Measurements from ENCODE around the gene SND1. TPM values are rescaled to one million over a fixed set of nuclear protein-coding genes. Genes with fewer than 3 reads are reported as not detected.

SND1 gene
- total and polyA plus RNA-seq, 2 donors (not counting 3 experiments of a cell fraction or from before 2014, with no cell fraction given) = 116 to 249 TPM

GRCh38 chr7:127978421-127978820 is 326.4 kb downstream of the SND1 start:
- Histone ChIP-seq H3K4me1 (ENCODE audit: control insufficient read depth, extremely low read depth, insufficient read depth, low read length) (no peaks in the 10 kb centered on the region), H3K27ac (ENCODE audit: insufficient read depth, low read depth, low read length) (no peak overlapping the region), H3K9ac (replicated peaks; ENCODE audit: extremely low read depth, insufficient read depth, low read length) (no peak overlapping the region), H3K4me3 (replicated peaks in 1 of 3; ENCODE audit: insufficient read depth in 1 of 3, low read depth in 1 of 3, low read length in 3 of 3) (no peak overlapping the region), H3K36me3 (ENCODE audit: control insufficient read depth in 2 of 2, extremely low read depth in 1 of 2, insufficient read depth in 2 of 2, low read length in 2 of 2) (peaks cover 0 to 2% of the 10 kb centered on the region in 2 experiments), H3K27me3 (ENCODE audit: control insufficient read depth in 2 of 2, insufficient read depth in 2 of 2, low read length in 2 of 2) (no peaks in the 10 kb centered on the region), H3K4me2 (ENCODE audit: insufficient read depth, low read length) (no peak overlapping the region), H3K79me2 (ENCODE audit: control insufficient read depth, insufficient read depth, low read length) (no peaks in the 10 kb centered on the region), H2AFZ (ENCODE audit: low read depth, low read length) (no peak overlapping the region), H3K9me1 (replicated peaks; ENCODE audit: control insufficient read depth, extremely low read depth, insufficient read depth, low read length) (no peaks in the 10 kb centered on the region), H4K20me1 (replicated peaks; ENCODE audit: control insufficient read depth, extremely low read depth, insufficient read depth, low read length) (peaks cover 4% of the 10 kb centered on the region), H3K9me3 (replicated peaks; ENCODE audit: control insufficient read depth, insufficient read depth, low read length) (no peaks in the 10 kb centered on the region)
- DNase-seq (ENCODE audit: low read depth, low spot score) = no peak
- TF ChIP-seq GATA2 (IDR thresholded peaks at IDR 0.05; ENCODE audit: insufficient read depth, insufficient read length, low read depth, low read length) (no peak), EZH2 (IDR thresholded peaks at IDR 0.05; ENCODE audit: borderline replicate concordance, low read depth, low read length, severe bottlenecking) (no peak), FOS (IDR thresholded peaks at IDR 0.05; ENCODE audit: borderline replicate concordance, insufficient read depth, low read length) (no peak), MYC (IDR thresholded peaks at IDR 0.05; ENCODE audit: low read depth, low read length) (no peak), POLR2A (IDR thresholded peaks at IDR 0.05; ENCODE audit: low read depth, low read length) (no peak), MAX (IDR thresholded peaks at IDR 0.05; ENCODE audit: insufficient read depth, insufficient read length) (no peak)
- no peak for FAIRE-seq
- no TSS peak for BruUV-seq (replicated peaks)
- intact Hi-C loops (cut with micrococcal nuclease) (no loop called here), dilution Hi-C loops (cut with MboI; ENCODE audit: extremely low pct_ligation_motif_present, low sequenced_read_pairs) (no loop called here)
- ChIA-PET CTCF (no interaction called here), POLR2A (no interaction called here)

- no peaks in the 10 kb centered on the region for H3K27me3 ChIP-seq (ENCODE audit: control insufficient read depth in 2 of 2, insufficient read depth in 2 of 2, low read length in 2 of 2)
- H3K27ac ChIP-seq (ENCODE audit: insufficient read depth, low read depth, low read length) = no peak overlapping the region
- DNase-seq (ENCODE audit: low read depth, low spot score) (no peak), FAIRE-seq (no peak)
- no peaks in the 10 kb centered on the region for H3K79me2 ChIP-seq (ENCODE audit: control insufficient read depth, insufficient read depth, low read length)
- peaks cover 0 to 2% of the 10 kb centered on the region in 2 experiments for H3K36me3 ChIP-seq (ENCODE audit: control insufficient read depth in 2 of 2, extremely low read depth in 1 of 2, insufficient read depth in 2 of 2, low read length in 2 of 2)
- no peak overlapping the region for H3K4me3 ChIP-seq (replicated peaks in 1 of 3; ENCODE audit: insufficient read depth in 1 of 3, low read depth in 1 of 3, low read length in 3 of 3)
- CTCF ChIA-PET = interaction anchor here (0.6 to 2.0 kb wide), 2 partner anchors 21 to 109 kb away, joined by 3 to 6 read pairs; no protein-coding TSS in a partner anchor
- POLR2A ChIA-PET = no interaction called here
- TF ChIP-seq EZH2 (IDR thresholded peaks at IDR 0.05; ENCODE audit: borderline replicate concordance, low read depth, low read length, severe bottlenecking) = no peak
- TF ChIP-seq FOS (IDR thresholded peaks at IDR 0.05; ENCODE audit: borderline replicate concordance, insufficient read depth, low read length) = no peak
- TF ChIP-seq JUN (IDR thresholded peaks at IDR 0.05; ENCODE audit: borderline replicate concordance, insufficient read depth, insufficient read length, low read depth) = no peak
- TF ChIP-seq POLR2A (IDR thresholded peaks at IDR 0.05; ENCODE audit: low read depth, low read length) = no peak
- TF ChIP-seq CTCF (IDR thresholded peaks at IDR 0.05; ENCODE audit: extremely low read depth in 1 of 2, insufficient read depth in 1 of 2, low read depth in 1 of 2, low read length in 2 of 2) = no peak
- TF ChIP-seq POLR2AphosphoS5 (IDR thresholded peaks at IDR 0.05; ENCODE audit: insufficient read depth, low read depth, low read length) = no peak
- no peak for TF ChIP-seq MYC (IDR thresholded peaks at IDR 0.05; ENCODE audit: low read depth, low read length)
- no peak for TF ChIP-seq MAX (IDR thresholded peaks at IDR 0.05; ENCODE audit: insufficient read depth, insufficient read length)
- no peak for TF ChIP-seq GATA2 (IDR thresholded peaks at IDR 0.05; ENCODE audit: insufficient read depth, insufficient read length, low read depth, low read length)
- peaks cover 4% of the 10 kb centered on the region for H4K20me1 ChIP-seq (replicated peaks; ENCODE audit: control insufficient read depth, extremely low read depth, insufficient read depth, low read length)
- intact Hi-C loops (cut with micrococcal nuclease) (no loop called here), dilution Hi-C loops (cut with MboI; ENCODE audit: extremely low pct_ligation_motif_present, low sequenced_read_pairs) (no loop called here)
- H3K4me1 ChIP-seq (ENCODE audit: control insufficient read depth, extremely low read depth, insufficient read depth, low read length) = no peaks in the 10 kb centered on the region
- H3K9me1 ChIP-seq (replicated peaks; ENCODE audit: control insufficient read depth, extremely low read depth, insufficient read depth, low read length) = no peaks in the 10 kb centered on the region
- BruUV-seq (replicated peaks) = no TSS peak
- no peaks in the 10 kb centered on the region for H3K9me3 ChIP-seq (replicated peaks; ENCODE audit: control insufficient read depth, insufficient read depth, low read length)
- no peak overlapping the region for H3K9ac ChIP-seq (replicated peaks; ENCODE audit: extremely low read depth, insufficient read depth, low read length)
- H2AFZ ChIP-seq (ENCODE audit: low read depth, low read length) = no peak overlapping the region
- H3K4me2 ChIP-seq (ENCODE audit: insufficient read depth, low read length) = no peak overlapping the region
Measured at GRCh38 chr7:127979113-127979727, 327.2 kb downstream of the SND1 start.

Measured in endothelial cell of umbilical vein (primary cell).